ENCODE measurements around the gene GIPR. TPM values are rescaled to one million over a fixed set of nuclear protein-coding genes. Genes with fewer than 3 reads are reported as not detected.
A peak's percentile ranks its signal among the peaks of the same experiment; 100 is the strongest.

GIPR gene
- total RNA-seq, 1 experiment from 2014 or later = 1.9 TPM

- Histone ChIP-seq H2AFZ (ENCODE audit: low read length) (peak within 1 kb of the TSS; percentile 93), H3K9me2 (replicated peaks; ENCODE audit: low read length) (no peaks in the 10 kb centered on the region), H3K27ac (ENCODE audit: low read length) (peak within 1 kb of the TSS; percentile 42), H3K27me3 (ENCODE audit: low read length) (no peaks in the 10 kb centered on the region), H3F3A (ENCODE audit: low read length, unreplicated experiment) (peaks cover 4% of the 10 kb centered on the region), H3K9me3 (ENCODE audit: low read length) (no peaks in the 10 kb centered on the region), H3K4me1 (ENCODE audit: insufficient read depth, low read length) (peaks cover 30% of the 10 kb centered on the region), H3K4me2 (ENCODE audit: low read length) (peak within 1 kb of the TSS; percentile 90), H4K20me1 (ENCODE audit: low read length) (no peaks in the 10 kb centered on the region), H3K79me2 (ENCODE audit: low read length) (0 out of 2 replicates have a peak, but pooled peaks cover 11% of the 10 kb centered on the region), H3K9ac (ENCODE audit: low read length) (peak within 1 kb of the TSS; percentile 79), H3K36me3 (ENCODE audit: low read depth, low read length) (no peaks in the 10 kb centered on the region), H3K4me3 (ENCODE audit: low read length) (peak within 1 kb of the TSS; percentile 88)
- ChIA-PET POLR2A (ENCODE audit: unreplicated experiment) (no interaction called here), CTCF (no interaction called here)
- DNase-seq = peak; percentile 36
- intact Hi-C loops (cut with micrococcal nuclease) = no loop called here
- no TSS peak for BruUV-seq (replicated peaks)
- ATAC-seq = no peak
- TF ChIP-seq EZH2phosphoT487 (IDR thresholded peaks at IDR 0.05; ENCODE audit: borderline replicate concordance, low read length) (no peak), EZH2 (IDR thresholded peaks at IDR 0.05; ENCODE audit: low read length, unreplicated experiment) (no peak), CTCF (conservative IDR thresholded peaks at IDR 0.05; ENCODE audit: low read depth, low read length) (peak; percentile 51; the same call in 1 of the 2 replicates)
Observed at GRCh38 chr19:45638930-45639729, 28.9 kb upstream of the GIPR start, which contains the start of gene EML2. EML2 (minus strand) TSS chr19:45639397; CDS start chr19:45639376, 21 bp downstream.

GRCh38 chr19:45640849-45641273, 27.2 kb upstream of the GIPR start:
- DNase-seq (peak; percentile 23), ATAC-seq (no peak)
- H3K9ac ChIP-seq (ENCODE audit: low read length) = no peak overlapping the region
- peaks cover 4% of the 10 kb centered on the region for H3F3A ChIP-seq (ENCODE audit: low read length, unreplicated experiment)
- POLR2A ChIA-PET (ENCODE audit: unreplicated experiment) = interaction anchor here (0.6 to 1.0 kb wide), 4 partner anchors 10 to 50 kb away, joined by 3 to 6 read pairs (median 4); no protein-coding TSS in a partner anchor
- peak overlapping the region; percentile 92 for H3K27ac ChIP-seq (ENCODE audit: low read length)
- H3K4me1 ChIP-seq (ENCODE audit: insufficient read depth, low read length) = peaks cover 30% of the 10 kb centered on the region
- no peaks in the 10 kb centered on the region for H3K9me2 ChIP-seq (replicated peaks; ENCODE audit: low read length)
- H3K9me3 ChIP-seq (ENCODE audit: low read length) = no peaks in the 10 kb centered on the region
- no peaks in the 10 kb centered on the region for H3K36me3 ChIP-seq (ENCODE audit: low read depth, low read length)
- intact Hi-C loops (cut with micrococcal nuclease) = loop anchor here (10.0 kb wide), 2 partner anchors 56 to 146 kb away; partner anchors contain the start of genes OPA3, PPM1N and RTN2
- peak overlapping the region; percentile 75; the same call in 1 of the 2 replicates for H2AFZ ChIP-seq (ENCODE audit: low read length)
- H3K27me3 ChIP-seq (ENCODE audit: low read length) = no peaks in the 10 kb centered on the region
- no peaks in the 10 kb centered on the region for H4K20me1 ChIP-seq (ENCODE audit: low read length)
- TF ChIP-seq EZH2 (IDR thresholded peaks at IDR 0.05; ENCODE audit: low read length, unreplicated experiment) (no peak), CTCF (conservative IDR thresholded peaks at IDR 0.05; ENCODE audit: low read depth, low read length) (no peak), EZH2phosphoT487 (IDR thresholded peaks at IDR 0.05; ENCODE audit: borderline replicate concordance, low read length) (no peak)
- H3K79me2 ChIP-seq (ENCODE audit: low read length) = 0 out of 2 replicates have a peak, but pooled peaks cover 11% of the 10 kb centered on the region
- peak overlapping the region; percentile 94 for H3K4me2 ChIP-seq (ENCODE audit: low read length)
- CTCF ChIA-PET = interaction anchor here (0.6 to 2.0 kb wide), 4 partner anchors 27 to 83 kb away, joined by 3 to 12 read pairs (median 6); no protein-coding TSS in a partner anchor
- H3K4me3 ChIP-seq (ENCODE audit: low read length) = peak overlapping the region; percentile 64; the same call in 1 of the 2 replicates
- BruUV-seq (replicated peaks) = no TSS peak

Data from PC-3 (cell line).